Fibroblast of lung (primary cell): Measurements from ENCODE around the gene NCOA7.

Experiments
- EZH2 ChIP-seq: IDR thresholded peaks from 2 replicates; pipeline ENCODE4 v1.5.1; 2012; ENCODE audit warnings: low read length, control low read depth, mild to moderate bottlenecking; ENCODE audit errors: missing control alignments
- TF ChIP-seq, protein P1 (sequence below), 2 donors: IDR thresholded peaks in 1 of 2; conservative IDR thresholded peaks in 1 of 2; 1 replicate in 1 of 2; 2 replicates in 1 of 2; pipeline ENCODE4 v1.5.1; 2011 to 2012; ENCODE audit warnings: low read length in 2 of 2, control low read depth in 1 of 2, inconsistent platforms in 1 of 2, low read depth in 1 of 2, mild to moderate bottlenecking in 1 of 2

DNA sequence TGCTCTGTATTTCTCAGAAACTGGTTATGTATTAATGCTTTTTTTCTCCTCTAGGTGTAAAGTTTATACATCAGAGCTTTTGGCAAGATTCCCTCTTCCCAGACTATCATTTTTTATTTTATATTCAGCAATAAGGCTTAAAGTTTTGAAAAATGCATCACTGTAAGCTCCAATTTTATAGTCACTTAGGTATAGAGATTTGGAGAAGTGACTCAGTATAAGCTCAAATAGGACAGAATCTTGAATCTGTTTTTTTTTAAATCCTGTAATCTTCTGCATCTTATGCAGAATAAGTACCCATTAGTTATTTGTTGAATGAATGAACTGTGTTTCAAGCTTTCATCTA is 1.0 kb downstream of the NCOA7 start:
- TF ChIP-seq, protein P1, sequence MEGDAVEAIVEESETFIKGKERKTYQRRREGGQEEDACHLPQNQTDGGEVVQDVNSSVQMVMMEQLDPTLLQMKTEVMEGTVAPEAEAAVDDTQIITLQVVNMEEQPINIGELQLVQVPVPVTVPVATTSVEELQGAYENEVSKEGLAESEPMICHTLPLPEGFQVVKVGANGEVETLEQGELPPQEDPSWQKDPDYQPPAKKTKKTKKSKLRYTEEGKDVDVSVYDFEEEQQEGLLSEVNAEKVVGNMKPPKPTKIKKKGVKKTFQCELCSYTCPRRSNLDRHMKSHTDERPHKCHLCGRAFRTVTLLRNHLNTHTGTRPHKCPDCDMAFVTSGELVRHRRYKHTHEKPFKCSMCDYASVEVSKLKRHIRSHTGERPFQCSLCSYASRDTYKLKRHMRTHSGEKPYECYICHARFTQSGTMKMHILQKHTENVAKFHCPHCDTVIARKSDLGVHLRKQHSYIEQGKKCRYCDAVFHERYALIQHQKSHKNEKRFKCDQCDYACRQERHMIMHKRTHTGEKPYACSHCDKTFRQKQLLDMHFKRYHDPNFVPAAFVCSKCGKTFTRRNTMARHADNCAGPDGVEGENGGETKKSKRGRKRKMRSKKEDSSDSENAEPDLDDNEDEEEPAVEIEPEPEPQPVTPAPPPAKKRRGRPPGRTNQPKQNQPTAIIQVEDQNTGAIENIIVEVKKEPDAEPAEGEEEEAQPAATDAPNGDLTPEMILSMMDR (conservative IDR thresholded peaks at IDR 0.05 in 1 of 2, IDR thresholded peaks at IDR 0.05 in 1 of 2; ENCODE audit: low read depth in 1 of 2, low read length in 2 of 2), result no peak
- no peak for TF ChIP-seq EZH2
